OCI-LY3 (cell line): ENCODE data around the gene KIAA0040.

Source experiments
- CTCF ChIP-seq: fragments of 200-600, 300-600 bp; sonication (generic); IDR thresholded peaks from 2 replicates; pipeline ENCODE4 v1.5.1; 2014; ENCODE audit warnings: antibody characterized with exemption, low read length, low read depth
- EZH2phosphoT487 ChIP-seq: fragments of 200-600 bp; shearing (Covaris generic); IDR thresholded peaks from 2 replicates; pipeline ENCODE4 v1.6.1; 2018; ENCODE audit warnings: antibody characterized with exemption, mixed run types, low read depth

DNA sequence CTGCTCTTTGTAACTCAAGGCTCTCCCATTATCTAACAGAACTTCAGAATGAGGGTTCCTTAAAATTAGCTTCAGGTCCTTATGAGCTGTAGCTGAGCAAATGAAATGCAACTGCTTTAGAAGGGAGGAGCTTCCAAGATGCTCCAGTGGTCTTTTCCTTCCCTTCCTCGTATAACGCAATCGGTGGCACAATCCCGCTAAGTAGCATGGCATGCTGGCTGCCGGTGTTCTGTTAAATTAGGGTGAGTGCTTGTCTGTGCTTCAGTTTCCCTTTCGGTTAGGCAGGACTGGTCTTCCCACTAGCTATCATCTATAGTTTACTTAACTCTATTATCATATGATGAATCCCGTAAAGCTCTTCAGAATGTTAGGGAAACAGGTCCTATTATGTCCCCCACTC, 917 bp downstream of the KIAA0040 start:
- TF ChIP-seq CTCF, result no peak
- no peak for TF ChIP-seq EZH2phosphoT487
